OCI-M2 (cell line): ENCODE results near the gene FAM186B.
"Not testable (repeated sequence)": the region's sequence is repeated elsewhere in the genome, so short reads cannot be mapped to it uniquely, and the experiment has no call there.

Experiments used
- DNase-seq: peaks from one replicate; lab custom pipeline; 2025; ENCODE audit not compliant: unreplicated experiment; lab: John Stamatoyannopoulos, UW

FAM186B gene

DNA sequence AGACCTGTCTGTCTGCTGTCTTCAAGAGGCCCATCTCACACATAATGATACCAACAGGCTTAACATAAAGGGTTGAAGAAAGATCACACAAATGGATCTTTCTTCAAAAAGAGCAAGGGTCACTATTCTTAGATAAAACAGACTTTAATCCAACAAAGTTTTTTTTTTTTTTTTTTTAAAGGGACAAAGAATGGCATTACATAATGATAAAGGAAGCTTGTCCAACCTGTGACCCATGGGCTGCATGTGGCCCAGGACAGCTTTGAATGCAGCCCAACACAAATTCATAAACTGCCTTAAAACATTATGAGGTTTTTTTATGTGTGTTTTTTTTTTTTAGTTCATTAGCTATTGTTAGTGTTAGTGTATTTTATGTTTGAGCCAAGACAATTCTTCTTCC, 6.8 kb upstream of the FAM186B start:
- no peak for DNase-seq

DNA sequence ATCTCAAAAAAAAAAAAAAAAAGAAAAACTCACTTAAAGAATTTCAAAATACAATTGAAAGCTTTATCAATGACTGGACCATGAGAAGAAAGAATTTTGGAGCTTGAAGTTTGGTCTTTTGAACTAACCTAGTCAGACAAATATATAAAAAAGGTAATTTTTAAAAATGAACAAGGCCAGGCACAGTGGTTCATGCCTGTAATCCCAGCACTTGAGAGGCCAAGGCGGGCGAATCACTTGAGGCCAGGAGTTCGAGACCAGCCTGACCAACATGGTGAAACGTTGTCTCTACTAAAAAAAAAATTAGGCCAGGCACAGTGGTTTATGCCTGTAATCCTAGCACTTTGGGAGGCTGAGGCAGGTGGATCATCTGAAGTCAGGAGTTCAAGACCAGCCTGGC, 5.3 kb upstream of the FAM186B start:
- DNase-seq = not testable (repeated sequence)

DNA sequence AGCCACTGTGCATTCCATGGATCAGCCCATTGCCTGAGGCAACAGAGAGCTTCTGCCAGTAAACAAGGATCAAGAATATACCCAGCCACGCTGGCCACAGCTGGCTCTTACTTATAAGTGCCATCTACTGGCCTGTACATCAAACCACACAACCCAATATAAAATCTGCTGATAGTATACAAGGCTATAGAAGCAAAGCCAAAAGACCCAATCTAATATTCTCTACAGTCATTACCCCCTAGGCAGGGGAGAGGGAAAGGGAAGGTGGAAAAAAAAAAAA, 4.4 kb upstream of the FAM186B start:
- DNase-seq = no peak

DNA sequence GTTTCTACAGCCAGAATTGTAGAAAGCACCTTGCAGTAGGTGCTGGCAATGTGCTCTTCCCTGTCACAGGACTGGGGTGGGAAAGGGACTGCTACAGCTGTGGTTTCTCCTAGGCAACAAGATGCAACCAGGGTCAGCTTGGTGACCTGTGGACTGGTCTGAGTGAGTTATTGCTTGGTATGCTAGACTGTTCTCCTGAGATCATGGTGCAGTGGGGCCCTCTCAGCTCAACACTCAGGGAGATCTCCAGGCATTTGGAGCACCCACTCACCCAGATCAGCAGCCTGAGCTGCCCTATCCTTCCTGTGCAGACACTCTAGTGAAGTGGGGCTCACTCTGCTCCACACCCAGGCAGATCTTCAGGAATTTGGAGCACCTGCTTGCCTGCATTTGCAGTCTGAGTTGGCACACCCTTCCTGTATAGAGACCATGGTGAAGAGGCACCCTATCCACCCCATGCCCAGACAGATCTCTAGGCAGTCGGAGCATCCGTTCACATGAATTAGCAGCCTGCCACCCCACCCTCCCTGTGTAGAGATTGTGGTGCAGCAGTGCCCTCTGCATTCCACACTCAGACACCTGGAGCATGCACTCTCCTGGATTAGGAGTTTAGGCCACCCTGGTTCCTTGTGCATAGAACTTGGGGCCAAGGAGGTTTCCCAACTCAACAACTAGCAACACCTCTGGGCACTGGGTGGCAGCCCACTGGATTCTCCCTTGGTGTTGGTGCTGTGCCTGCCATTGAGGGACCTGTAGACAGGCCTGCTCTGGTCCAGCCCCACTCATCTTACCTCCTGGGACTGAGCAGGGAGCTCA, 3.8 kb upstream of the FAM186B start:
- no peak for DNase-seq

DNA sequence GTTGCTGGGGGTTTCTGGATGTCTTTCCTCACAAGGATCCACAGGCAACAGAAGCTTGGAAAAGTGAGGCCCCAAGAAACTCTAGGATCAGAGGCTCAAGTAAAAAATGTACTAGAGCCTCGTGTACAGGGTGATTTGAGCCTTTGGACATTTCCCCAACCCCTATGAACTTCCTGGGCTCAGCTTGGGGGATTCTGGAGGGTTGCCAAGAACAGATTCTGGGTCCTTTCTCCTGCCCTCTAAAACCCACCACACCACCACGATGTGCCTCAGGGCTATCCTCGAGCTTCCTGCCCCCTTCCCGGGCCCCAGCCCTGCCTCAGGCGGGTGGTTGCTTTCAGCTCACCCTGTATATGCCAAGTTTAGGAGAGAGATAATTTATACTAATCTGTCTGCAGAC, 583 bp downstream of the FAM186B start:
- DNase-seq = no peak

DNA sequence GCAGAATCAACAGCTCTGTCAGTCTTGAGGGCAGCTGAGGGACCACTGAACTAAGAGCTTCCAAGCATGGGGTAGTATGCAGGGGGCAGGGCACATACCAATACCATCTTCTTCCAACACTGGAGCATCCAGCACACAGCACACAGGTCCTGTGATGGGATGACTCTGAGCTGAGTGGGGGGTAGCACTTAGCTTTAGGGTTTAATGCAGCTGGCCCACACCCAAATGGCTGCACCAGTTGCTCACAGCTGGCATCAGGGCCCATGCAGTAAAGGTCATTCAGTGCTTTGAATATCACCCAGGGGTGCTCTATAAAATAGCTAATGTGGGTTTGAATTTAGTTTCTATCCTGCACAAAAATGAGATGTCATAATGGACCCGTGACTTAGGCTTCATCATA, 1.7 kb downstream of the FAM186B start:
- no peak for DNase-seq

DNA sequence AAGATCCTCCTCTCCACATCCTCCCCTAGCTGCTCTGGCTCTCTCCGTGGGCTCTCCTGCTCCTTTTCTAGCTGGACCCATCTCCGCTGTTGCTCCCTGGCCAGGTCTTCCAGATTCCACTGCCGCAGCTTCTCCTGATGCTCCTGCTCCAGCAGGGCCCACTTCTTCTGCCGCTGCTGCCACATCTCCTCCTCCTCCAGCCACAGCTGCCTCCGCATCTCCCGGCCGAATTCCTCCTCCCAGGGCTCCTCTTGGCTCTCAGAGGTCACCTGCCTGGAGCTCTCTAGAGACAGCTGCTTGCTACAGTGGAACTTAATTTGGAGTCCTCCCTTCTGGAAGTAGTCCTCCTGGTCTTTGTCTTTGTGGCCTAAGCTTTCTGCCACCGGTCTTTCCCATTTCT, 5.5 kb downstream of the FAM186B start:
- DNase-seq = no peak

DNA sequence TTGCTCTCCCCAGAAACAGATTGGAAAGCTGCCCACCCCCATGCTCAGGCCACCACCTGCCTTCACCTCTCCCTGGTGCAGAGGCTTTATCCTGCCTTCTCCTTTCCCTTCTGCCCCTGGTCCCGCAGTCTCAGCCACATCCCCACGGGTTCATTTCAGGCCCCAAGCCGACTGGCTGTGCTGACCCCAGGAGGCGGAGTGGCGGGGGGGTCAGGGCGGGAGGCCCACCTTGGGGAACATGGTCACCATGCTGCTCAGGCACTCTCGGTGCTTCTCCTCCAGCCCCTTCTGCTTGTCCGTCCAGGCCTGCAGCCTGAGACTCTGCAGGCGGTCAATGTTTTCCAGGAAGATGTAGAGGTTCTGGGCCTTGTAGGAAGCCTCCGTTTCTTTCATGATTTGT, 6.9 kb downstream of the FAM186B start:
- no peak for DNase-seq

DNA sequence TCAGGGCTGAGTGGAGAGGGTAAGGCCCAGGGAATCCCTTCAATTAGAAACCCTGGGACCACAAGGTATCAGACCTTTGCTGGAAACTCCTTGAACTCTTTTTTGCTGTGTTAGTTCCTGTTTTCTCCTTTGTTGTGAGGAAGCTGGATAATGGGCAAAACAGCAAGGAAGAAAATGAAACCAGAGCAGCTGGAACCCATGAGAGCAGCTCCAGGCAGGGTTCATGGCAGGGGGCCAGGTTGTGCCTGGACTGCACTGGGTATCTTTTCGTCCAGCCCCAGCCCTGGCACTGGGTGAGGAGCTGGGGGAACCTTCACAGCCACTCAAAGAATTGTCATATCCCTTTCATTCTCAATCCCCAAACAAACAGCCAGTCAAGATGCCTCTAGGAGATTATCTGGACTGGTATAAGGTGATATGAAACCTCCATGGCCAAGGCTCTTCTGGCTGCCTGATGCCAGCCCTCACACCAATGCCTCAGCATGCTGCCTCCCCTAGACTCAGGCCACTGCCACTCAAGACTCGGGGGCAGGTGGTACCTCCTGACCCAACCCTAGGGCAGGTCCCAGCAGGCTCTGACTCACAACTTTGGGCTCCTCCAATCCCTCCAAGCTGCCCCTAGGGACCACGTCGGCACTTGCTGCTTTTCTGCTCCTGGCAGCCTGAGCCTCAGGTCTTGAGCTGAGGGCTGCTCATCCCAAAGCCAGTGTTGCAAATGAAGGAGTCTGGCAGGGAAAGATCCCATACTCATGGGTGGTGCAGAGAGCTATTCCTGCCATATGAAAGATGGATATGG, 16.5 kb downstream of the FAM186B start:
- DNase-seq = no peak

DNA sequence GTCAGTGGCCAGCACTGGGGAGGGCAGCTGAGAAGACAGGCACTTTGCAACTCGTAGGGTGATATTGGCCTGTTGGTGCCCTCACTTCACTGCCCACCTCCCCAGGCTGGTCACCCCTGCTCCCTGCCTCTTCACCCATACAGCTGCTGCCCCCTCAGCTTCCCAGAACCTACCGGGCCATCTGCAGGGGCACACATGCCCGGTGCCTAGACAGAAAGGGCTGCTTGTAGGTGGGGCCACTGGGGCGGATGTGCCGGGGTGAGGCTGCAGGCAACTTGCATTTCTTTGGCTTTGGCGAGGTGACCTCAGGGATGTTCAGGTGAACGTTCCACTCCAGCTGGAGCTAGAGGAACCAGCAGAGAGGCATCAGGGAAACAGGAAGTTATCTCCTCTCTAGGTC, 17.2 kb downstream of the FAM186B start:
- no peak for DNase-seq

DNA sequence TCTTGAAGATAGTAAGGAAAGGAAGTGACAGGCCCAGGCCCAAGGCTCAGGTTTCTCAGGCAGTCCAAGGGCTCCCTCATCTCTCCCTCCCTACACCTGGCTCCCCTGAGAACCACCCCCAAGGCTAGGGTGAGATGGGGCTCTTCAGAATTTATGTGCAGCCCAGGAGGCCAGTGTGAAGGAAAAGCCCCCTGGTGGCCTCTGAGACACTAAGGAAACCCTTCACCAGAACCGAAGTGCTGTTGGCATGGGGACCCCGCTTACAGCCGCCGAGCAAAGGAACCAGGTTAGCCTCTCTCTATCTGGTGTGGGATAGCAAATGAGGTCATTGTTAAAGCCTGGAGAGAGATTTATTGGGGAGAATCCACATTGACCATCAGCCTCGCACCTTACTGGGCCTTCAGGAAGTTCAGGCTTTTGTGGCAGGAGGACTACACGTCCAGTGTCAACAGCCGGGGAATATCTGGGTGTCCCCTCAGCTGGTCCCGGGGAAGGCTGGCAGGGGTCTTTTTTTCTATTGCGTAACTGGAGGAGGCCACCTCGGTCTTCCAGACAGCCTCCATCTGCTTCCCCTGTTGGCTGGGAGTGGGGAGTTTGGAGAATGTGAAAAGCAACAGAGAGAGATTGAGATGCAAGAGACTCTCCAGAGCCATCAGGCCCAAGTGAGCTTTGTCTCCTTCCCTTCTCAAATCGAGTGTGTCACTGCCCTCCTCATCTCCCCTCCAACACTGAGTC, 18.1 kb downstream of the FAM186B start:
- DNase-seq = no peak

DNA sequence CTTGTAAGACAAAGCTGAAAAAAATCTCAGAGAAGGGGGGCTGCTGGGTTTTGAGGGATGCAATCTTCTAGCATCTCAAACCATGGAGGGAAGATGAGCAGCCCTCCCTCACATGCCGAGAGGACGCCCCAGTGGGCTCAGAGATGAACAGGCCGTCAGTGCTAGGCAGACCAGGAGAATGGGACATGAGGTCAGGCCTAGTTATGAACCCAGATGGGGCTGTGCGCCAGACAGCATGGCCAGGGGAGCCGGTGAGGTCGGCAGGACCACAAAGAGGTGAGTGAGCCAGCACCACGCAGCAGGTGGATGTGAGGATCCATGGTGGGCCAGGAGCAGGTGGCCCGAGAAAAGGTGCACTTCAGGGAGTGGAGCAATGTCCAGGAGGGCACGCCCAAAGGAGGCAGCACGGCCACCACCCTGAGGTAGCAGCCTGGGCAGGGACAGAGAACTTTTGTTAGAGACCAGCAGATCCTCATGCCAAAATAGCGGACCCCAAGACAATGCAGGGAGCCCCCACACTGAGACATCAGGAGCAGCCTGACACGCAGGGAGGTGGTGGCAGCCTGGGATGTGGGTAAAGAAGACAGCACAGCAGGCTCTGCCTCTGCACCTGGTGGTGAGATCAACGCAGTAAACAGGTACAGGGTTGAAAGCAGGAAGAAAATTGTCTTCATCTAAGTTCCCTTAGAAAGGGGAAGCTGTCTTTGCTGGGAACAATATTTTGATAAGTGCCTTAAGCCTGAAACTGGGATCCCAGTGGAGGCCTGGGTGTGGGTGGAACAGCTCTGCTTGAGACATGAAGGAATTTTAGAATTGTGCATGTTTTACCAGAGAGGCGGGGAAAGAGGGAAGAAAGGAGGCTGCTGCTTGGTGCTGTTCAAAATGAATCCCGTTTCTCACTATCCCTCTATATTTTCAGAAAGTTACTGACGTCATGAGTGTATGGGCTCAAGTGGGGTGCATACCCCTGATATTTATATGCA, 19.7 kb downstream of the FAM186B start:
- DNase-seq = no peak

DNA sequence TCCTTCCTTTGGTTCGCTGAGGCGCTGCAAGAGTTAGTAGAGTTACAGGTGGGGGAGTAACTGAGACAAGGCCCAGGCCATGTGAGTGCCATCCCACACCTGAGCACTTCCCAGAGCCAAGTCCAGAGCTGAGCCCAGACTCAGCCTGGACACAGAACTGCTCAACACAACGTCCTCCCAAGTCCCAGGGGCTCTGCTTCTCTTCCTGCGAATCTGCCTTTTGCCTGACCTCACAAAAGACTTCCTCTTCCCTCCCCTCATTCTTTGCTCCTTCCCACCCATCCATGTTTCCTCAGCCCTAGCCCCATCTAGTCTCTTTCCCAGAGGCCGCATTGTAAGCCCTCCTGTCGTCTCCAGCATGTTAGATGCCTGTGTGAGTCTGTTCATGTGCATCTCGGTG, 20.8 kb downstream of the FAM186B start:
- DNase-seq = no peak

DNA sequence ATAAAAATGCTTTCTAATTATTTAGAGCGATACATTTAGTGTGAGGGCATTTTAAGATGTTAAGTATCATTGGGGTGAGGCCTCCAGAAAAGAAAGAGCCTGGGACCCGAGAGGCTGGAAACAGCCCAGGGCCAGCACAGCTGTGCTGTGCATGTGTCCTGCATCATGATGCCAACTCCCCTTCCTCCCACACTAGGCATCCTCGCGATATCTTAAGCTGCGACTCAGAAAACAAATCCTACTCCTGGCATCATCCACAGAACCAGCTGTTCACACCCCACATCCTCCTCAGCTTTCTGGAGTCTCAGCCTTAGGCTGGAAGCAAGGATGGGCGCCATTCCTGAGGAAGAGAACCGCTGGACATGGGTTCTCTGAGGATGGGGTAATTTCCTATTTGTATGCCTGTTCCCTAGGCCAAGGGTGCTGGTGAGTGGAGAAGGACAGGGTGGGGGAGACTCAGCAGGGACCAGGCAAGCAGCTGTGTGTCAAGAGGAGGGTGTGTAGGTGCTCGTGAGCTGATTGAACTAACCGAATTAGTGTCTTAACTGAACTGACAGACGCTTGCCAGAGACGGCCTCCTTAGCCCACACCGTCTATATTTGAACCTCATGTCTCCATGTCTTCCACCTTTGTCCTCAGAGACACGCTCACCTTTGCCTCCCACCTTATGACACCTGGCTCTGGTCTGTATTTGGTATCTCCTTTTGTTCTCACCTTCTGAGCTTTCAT, 21.9 kb downstream of the FAM186B start:
- DNase-seq = no peak

DNA sequence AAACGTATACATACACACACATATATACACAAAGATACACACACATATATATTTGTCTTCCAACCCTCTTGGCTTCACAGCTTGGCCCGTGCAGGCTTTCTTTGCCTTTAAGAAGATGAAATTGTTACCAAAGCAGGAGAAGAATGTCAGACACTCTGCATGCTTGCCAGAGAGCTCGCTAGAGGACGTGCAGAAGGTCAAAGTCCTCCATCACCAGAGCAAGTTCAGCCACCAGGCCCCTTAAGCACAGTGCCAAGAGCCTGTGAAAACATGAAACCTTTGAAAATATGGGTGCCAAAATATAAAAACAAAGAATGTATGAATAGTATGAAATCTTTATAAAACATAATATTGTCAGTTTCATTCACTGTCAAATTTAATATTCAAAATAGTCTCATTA, 22.6 kb downstream of the FAM186B start:
- DNase-seq = no peak

DNA sequence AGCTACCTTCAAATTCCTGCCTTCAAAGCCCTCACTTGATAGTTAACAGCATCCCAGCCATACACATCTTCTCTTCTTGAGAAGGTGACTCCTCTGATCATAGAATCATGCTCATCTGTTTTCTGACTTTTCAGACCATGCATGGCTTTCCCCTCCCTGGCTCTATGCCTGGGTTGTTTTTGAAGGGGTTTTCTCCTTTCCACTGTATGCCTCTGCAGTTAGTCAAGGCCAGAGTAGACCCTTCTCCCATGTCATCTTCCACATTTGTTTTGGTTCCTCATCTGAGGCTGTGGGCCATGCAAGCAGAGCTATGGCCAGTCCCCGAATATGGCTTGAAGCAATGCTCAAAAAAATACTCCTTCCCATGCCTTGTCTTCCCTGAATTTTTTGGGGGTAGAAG, 23.2 kb downstream of the FAM186B start:
- no peak for DNase-seq

DNA sequence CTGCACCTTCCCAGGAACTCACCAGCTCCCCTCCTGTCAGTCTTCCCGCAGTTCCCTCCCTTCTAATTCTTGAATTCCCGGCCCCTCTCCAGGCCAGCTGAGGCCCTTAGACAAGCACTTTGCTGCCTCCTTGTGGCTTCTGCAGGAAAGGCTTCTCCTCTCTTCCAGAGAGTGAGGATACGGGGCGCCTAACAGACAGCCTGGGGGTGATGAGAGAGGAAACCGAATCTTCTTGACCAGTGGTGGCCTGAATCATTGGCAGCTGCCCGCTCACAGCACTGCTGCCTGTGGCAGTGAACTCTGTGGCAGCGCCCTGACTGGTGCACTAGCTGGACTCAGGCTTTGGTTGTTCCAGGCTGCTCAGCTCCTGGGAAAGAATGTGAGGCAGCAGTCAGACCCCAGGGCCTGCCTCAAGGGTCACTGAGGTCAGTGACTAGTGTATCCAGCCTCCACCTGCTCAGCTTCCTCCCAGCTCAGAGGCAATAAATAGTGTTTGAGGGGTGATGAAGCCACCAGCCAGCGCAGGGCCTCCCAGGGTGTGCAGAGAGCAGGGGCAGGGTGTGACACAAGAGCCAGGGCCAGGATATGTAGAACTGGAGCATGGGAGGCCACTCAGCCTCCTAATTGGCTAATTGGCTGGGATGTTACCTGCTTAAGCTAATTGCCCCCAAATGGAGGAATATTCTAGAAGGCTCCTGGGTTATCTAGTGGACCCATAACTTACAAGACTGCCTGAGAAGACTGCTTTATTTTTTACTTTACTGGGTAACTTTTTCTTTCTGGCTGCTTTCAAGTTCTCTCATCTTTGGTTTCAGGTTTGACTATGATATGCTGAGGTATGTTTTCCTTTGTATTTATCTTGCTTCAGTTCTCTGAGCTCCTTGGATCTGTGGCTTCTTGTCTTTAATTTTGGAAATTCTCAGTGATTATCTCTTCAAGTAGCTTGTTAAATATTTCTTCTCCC, 24.6 kb downstream of the FAM186B start:
- peak; percentile 2 for DNase-seq

DNA sequence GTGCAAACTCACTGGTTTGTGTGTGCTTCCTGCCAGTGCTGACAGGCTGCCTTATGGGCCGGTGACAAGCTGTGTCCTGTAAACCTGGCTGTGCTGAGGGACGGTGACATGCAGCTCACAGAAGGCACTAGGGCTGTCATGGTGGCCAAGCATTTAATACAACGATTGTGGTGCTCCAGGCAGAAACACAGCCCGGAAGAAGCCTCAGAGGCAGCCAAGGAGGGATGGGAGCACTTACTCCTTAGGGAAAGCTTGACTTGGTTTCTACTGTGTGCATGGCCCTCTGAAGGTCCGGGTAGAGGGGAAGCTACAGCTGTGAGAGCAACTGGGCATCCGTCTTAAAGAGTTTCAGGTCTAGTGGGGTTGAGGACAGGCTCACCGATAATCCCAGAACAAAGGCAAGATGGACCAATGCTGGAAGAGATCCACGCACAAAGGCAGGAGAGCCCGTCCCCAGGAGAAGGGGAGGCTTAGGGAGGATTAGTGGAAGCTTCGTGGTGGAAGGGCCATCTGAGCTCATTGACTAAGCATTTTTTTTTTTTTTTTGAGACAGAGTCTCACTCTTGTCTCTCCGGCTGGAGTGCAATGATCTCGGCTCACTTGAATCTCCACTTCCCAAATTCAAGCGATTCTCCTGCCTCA, 26.8 kb downstream of the FAM186B start:
- no peak for DNase-seq
